ENCODE measurements around the gene SQSTM1. TPM values are rescaled to one million over a fixed set of nuclear protein-coding genes. Genes with fewer than 3 reads are reported as not detected.

Gene SQSTM1
- total and polyA plus RNA-seq, 9 of the 15 experiments (the other 6 are each of a cell fraction or from before 2014, with no cell fraction given) = 5.6 to 148 (median 64.0) TPM

DNA sequence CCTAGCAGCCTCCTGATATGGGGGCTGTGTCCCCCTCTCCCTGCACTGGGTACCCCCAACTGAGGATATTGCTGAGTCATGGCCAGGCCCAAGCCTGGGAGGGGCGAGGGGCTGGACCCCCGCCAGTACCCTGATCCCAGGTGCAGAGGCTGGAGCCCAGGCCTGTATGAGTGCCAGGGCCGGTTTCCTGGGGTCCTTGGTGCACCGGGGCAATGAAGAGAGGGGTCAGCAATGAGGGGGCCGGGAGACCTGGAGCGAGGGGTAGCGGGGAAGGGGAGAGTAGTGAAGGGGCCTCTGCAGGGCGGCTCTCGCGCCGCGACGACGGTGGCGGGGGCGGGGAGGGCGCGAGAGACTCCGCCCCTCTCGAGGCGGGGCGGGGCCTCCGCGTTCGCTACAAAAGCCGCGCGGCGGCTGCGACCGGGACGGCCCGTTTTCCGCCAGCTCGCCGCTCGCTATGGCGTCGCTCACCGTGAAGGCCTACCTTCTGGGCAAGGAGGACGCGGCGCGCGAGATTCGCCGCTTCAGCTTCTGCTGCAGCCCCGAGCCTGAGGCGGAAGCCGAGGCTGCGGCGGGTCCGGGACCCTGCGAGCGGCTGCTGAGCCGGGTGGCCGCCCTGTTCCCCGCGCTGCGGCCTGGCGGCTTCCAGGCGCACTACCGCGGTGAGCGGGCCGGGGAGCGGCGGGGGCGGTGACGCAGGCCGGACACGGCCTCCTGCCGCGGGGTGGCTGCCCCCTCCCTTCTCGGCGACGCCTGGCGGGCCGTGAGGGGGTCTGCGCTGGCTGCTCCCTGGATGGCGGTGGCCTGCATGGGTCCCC lies at the start of gene SQSTM1 (continued):
- no peak for TF ChIP-seq ZNF609 (CRISPR knock-in tag; IDR thresholded peaks at IDR 0.05; ENCODE audit: borderline replicate concordance)
- peak; percentile 93 for TF ChIP-seq NFE2 (IDR thresholded peaks at IDR 0.05; ENCODE audit: low read depth)
- TF ChIP-seq ELK3 (CRISPR knock-in tag; IDR thresholded peaks at IDR 0.05) = 0 out of 2 replicates have a peak, but pooled peaks have one; percentile 5
- TF ChIP-seq TSC22D4 (tag; IDR thresholded peaks at IDR 0.05) = no peak
- no peak for TF ChIP-seq KLF16 (IDR thresholded peaks at IDR 0.05)
- TF ChIP-seq ATF4 (CRISPR knock-in tag; IDR thresholded peaks at IDR 0.05) = 0 out of 2 replicates have a peak, but pooled peaks have one; percentile 25
- peak; percentile 55; the same call in 1 of the 2 replicates for TF ChIP-seq NR4A1 (CRISPR knock-in tag; IDR thresholded peaks at IDR 0.05)
- no peak for TF ChIP-seq NR4A1 (tag; IDR thresholded peaks at IDR 0.05)
- TF ChIP-seq ARID1B (IDR thresholded peaks at IDR 0.05) = peak; percentile 74
- no peak for TF ChIP-seq DNMT1 (IDR thresholded peaks at IDR 0.05)
- TF ChIP-seq TCF3 (CRISPR knock-in tag; IDR thresholded peaks at IDR 0.05) = peak; percentile 34
- no peak for TF ChIP-seq U2AF1 (optimal IDR thresholded peaks at IDR 0.05; ENCODE audit: low read depth, low read length)
- TF ChIP-seq, protein P1, sequence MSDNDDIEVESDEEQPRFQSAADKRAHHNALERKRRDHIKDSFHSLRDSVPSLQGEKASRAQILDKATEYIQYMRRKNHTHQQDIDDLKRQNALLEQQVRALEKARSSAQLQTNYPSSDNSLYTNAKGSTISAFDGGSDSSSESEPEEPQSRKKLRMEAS (CRISPR knock-in tag; IDR thresholded peaks at IDR 0.05) = peak; percentile 62
- no peak for TF ChIP-seq CBX2 (IDR thresholded peaks at IDR 0.05; ENCODE audit: insufficient read depth, low read length, poor library complexity, severe bottlenecking)
- TF ChIP-seq SUPT5H (IDR thresholded peaks at IDR 0.05) = peak; percentile 98
- TF ChIP-seq RBM22 (IDR thresholded peaks at IDR 0.05; ENCODE audit: low read depth, low read length, poor library complexity, severe bottlenecking) = peak; percentile 66
- peak; percentile 27; the same call in 1 of the 2 replicates for TF ChIP-seq SMARCC2 (IDR thresholded peaks at IDR 0.05; ENCODE audit: low read depth)
- peak; percentile 85 for TF ChIP-seq EGR1 (conservative IDR thresholded peaks at IDR 0.05)
- peak; percentile 84 for TF ChIP-seq NR3C1 (CRISPR knock-in tag; IDR thresholded peaks at IDR 0.05)
- peak; percentile 49 for TF ChIP-seq SAP30 (IDR thresholded peaks at IDR 0.05; ENCODE audit: borderline replicate concordance, insufficient read depth, low read depth, low read length, poor library complexity, severe bottlenecking)

Measured in K562 (cell line).